Measurements from ENCODE around the gene ACSF2. TPM values are rescaled to one million over a fixed set of nuclear protein-coding genes. Genes with fewer than 3 reads are reported as not detected.
A peak's percentile ranks its signal among the peaks of the same experiment; 100 is the strongest.

ACSF2 gene
- total RNA-seq, 1 donor from 2014 or later: 22.5 TPM

GRCh38 chr17:50508573-50509460, 82.8 kb downstream of the ACSF2 start:
- DNase-seq: peak; percentile 31
- ATAC-seq: peak; percentile 5
- intact Hi-C loops (cut with micrococcal nuclease): no loop called here

GRCh38 chr17:50511058-50511457, 85.0 kb downstream of the ACSF2 start:
- no peak for DNase-seq
- intact Hi-C loops (cut with micrococcal nuclease): no loop called here
- ATAC-seq: no peak

- DNase-seq: no peak
- ATAC-seq: no peak
- intact Hi-C loops (cut with micrococcal nuclease): no loop called here
Measured at GRCh38 chr17:50513495-50513894, 87.5 kb downstream of the ACSF2 start.

- DNase-seq: no peak
- ATAC-seq: no peak
- intact Hi-C loops (cut with micrococcal nuclease): no loop called here
Measured at GRCh38 chr17:50514388-50514787, 88.4 kb downstream of the ACSF2 start.

GRCh38 chr17:50514936-50515702, 89.1 kb downstream of the ACSF2 start:
- intact Hi-C loops (cut with micrococcal nuclease): no loop called here
- peak; percentile 64 for DNase-seq
- ATAC-seq: peak; percentile 65

- ATAC-seq (peak; percentile 40), DNase-seq (no peak)
- intact Hi-C loops (cut with micrococcal nuclease): no loop called here
Measured at GRCh38 chr17:50517011-50517410, 91.0 kb downstream of the ACSF2 start.

GRCh38 chr17:50517504-50518383, 91.7 kb downstream of the ACSF2 start:
- ATAC-seq (no peak), DNase-seq (no peak)
- intact Hi-C loops (cut with micrococcal nuclease): no loop called here

- intact Hi-C loops (cut with micrococcal nuclease): no loop called here
Measured at GRCh38 chr17:50518384-50519023, 92.5 kb downstream of the ACSF2 start.

GRCh38 chr17:50519141-50519834, 93.3 kb downstream of the ACSF2 start:
- intact Hi-C loops (cut with micrococcal nuclease): no loop called here
- no peak for ATAC-seq
- DNase-seq: no peak

More at GRCh38 chr17:50518384-50519023, 92.5 kb downstream of the ACSF2 start:
- DNase-seq (no peak), ATAC-seq (no peak)

GRCh38 chr17:50520483-50520882, 94.5 kb downstream of the ACSF2 start:
- ATAC-seq (no peak), DNase-seq (no peak)
- intact Hi-C loops (cut with micrococcal nuclease): no loop called here

GRCh38 chr17:50521514-50521913, 95.5 kb downstream of the ACSF2 start:
- ATAC-seq (no peak), DNase-seq (no peak)
- intact Hi-C loops (cut with micrococcal nuclease): no loop called here

- DNase-seq: no peak
- intact Hi-C loops (cut with micrococcal nuclease): no loop called here
- ATAC-seq: no peak
Measured at GRCh38 chr17:50522766-50523165, 96.7 kb downstream of the ACSF2 start.

GRCh38 chr17:50523208-50523607, 97.2 kb downstream of the ACSF2 start:
- no peak for ATAC-seq
- intact Hi-C loops (cut with micrococcal nuclease): no loop called here
- no peak for DNase-seq

Other genes starting within 250 kb of the ACSF2 start
- gene COL1A1, start 224.6 kb upstream of the ACSF2 start, total RNA-seq: 26.8 TPM
- gene TMEM92, start 151.8 kb upstream of the ACSF2 start, total RNA-seq: not detected
- gene XYLT2, start 80.1 kb upstream of the ACSF2 start, total RNA-seq: 18.0 TPM
- gene MRPL27, start 53.0 kb upstream of the ACSF2 start, total RNA-seq: 79.3 TPM
- gene EME1, start 53.0 kb upstream of the ACSF2 start, total RNA-seq: 0.35 TPM
- 22.8 TPM for gene LRRC59, start 28.7 kb upstream of the ACSF2 start, total RNA-seq
- 0.32 TPM for gene CHAD, start 42.7 kb downstream of the ACSF2 start, total RNA-seq
- 55.9 TPM for gene RSAD1, start 52.6 kb downstream of the ACSF2 start, total RNA-seq
- gene MYCBPAP, start 82.2 kb downstream of the ACSF2 start, total RNA-seq: 0.55 TPM
- 33.4 TPM for gene EPN3, start 106.5 kb downstream of the ACSF2 start, total RNA-seq
- 68.7 TPM for gene SPATA20, start 121.0 kb downstream of the ACSF2 start, total RNA-seq
- gene CACNA1G, start 134.5 kb downstream of the ACSF2 start, total RNA-seq: 0.25 TPM
- 0.37 TPM for gene ABCC3, start 208.7 kb downstream of the ACSF2 start, total RNA-seq